CD4-positive, alpha-beta memory T cell (primary cell): ENCODE results near the gene SLC44A1. TPM values are rescaled to one million over a fixed set of nuclear protein-coding genes. Genes with fewer than 3 reads are reported as not detected.

Experiments used
- CTCF ChIA-PET: fragments of 350-600 bp; sonication (Branson Sonifier 250); formaldehyde crosslinking; loops from one replicate; lab custom pipeline; 2021; ENCODE audit warnings: inconsistent platforms; ENCODE audit not compliant: partially characterized antibody; lab: Charles Lee
- POLR2A ChIA-PET: fragments of 350-600 bp; sonication (Branson Sonifier 250); formaldehyde crosslinking; loops from one replicate; lab custom pipeline; 2021; ENCODE audit not compliant: partially characterized antibody; lab: Charles Lee
- DNase-seq, 5 donors: peaks; one replicate each; pipeline versions ENCODE4 v3.0.0 to v3.0.0-alpha.2; 2020 to 2022; ENCODE audit warnings: mixed read lengths in 1 of 5
- H3K27ac ChIP-seq: one replicate; pipeline ENCODE4 v1.7.0; 2013; ENCODE audit warnings: low read depth, low read length
- H3K27me3 ChIP-seq: 2 replicates; pipeline ENCODE4 v1.7.0; 2013; ENCODE audit warnings: mild to moderate bottlenecking, low read length, moderate library complexity; ENCODE audit not compliant: insufficient read depth
- H3K36me3 ChIP-seq: 2 replicates; pipeline ENCODE4 v1.7.0; 2013; ENCODE audit warnings: mild to moderate bottlenecking, low read length, moderate library complexity; ENCODE audit not compliant: insufficient read depth
- H3K4me1 ChIP-seq: 2 replicates; pipeline ENCODE4 v1.7.0; 2013; ENCODE audit warnings: mild to moderate bottlenecking, low read length, moderate library complexity; ENCODE audit not compliant: insufficient read depth
- H3K4me3 ChIP-seq, 2 donors: one replicate each; pipeline ENCODE4 v1.7.0; 2013; ENCODE audit warnings: low read length in 2 of 2, mild to moderate bottlenecking in 1 of 2
- H3K9me3 ChIP-seq, 2 donors: one replicate each; pipeline ENCODE4 v1.7.0; 2013; ENCODE audit warnings: low read length in 2 of 2, control low read depth in 1 of 2; ENCODE audit not compliant: control insufficient read depth in 1 of 2
- H3K27ac Mint-ChIP-seq, 7 donors: one replicate each; pipeline ENCODE4 v1.8.0; 2020 to 2021; ENCODE audit warnings: mixed read lengths in 7 of 7, mild to moderate bottlenecking in 6 of 7, inconsistent platforms in 3 of 7, moderate library complexity in 3 of 7
- H3K27me3 Mint-ChIP-seq, 2 donors: one replicate each; pipeline ENCODE4 v1.8.0; 2020 to 2021; ENCODE audit warnings: mixed read lengths in 2 of 2
- H3K36me3 Mint-ChIP-seq, 2 donors: one replicate each; pipeline ENCODE4 v1.8.0; 2020 to 2021; ENCODE audit warnings: mixed read lengths in 2 of 2, inconsistent platforms in 1 of 2, mild to moderate bottlenecking in 1 of 2
- H3K4me1 Mint-ChIP-seq, 4 donors: one replicate each; pipeline ENCODE4 v1.8.0; 2020 to 2021; ENCODE audit warnings: mixed read lengths in 4 of 4, mild to moderate bottlenecking in 1 of 4
- H3K4me3 Mint-ChIP-seq, 8 donors: one replicate each; pipeline ENCODE4 v1.8.0; 2020 to 2021; ENCODE audit warnings: mixed read lengths in 8 of 8, mild to moderate bottlenecking in 7 of 8, moderate library complexity in 6 of 8, inconsistent platforms in 3 of 8
- H3K9me3 Mint-ChIP-seq, 8 donors: one replicate each; pipeline ENCODE4 v1.8.0; 2020 to 2021; ENCODE audit warnings: mixed read lengths in 8 of 8, mild to moderate bottlenecking in 5 of 8, inconsistent platforms in 3 of 8, moderate library complexity in 1 of 8
- intact Hi-C: fragments of 100-400 bp; cut with micrococcal nuclease; formaldehyde crosslinking; loops from one replicate; pipeline ENCODE4 v1.15.1; 2023
- polyA plus RNA-seq, 2 donors: library from polyadenylated mRNA; unstranded; fragments of 300-500 nt; fragmentation: Illumina TruSeq; gene quantifications; one replicate each; pipeline ENCODE4 v1.2.3, GENCODE V29; 2021
- total RNA-seq, 2 experiments: library from RNA; stranded (reverse); gene quantifications; one replicate each; pipeline ENCODE4 v1.2.3, GENCODE V29; 2021

SLC44A1 gene
- total and polyA plus RNA-seq, 4 experiments from 2014 or later: 13.7 to 33.3 (median 17.4) TPM

GRCh38 chr9:105296445-105296844 lies 52.0 kb downstream of the SLC44A1 start:
- Histone ChIP-seq H3K36me3 (no peaks in the 10 kb centered on the region), H3K4me3 (no peak overlapping the region), H3K9me3 (no peaks in the 10 kb centered on the region), H3K4me1 (no peaks in the 10 kb centered on the region), H3K27me3 (no peaks in the 10 kb centered on the region), H3K27ac (no peak overlapping the region)
- POLR2A ChIA-PET: no interaction called here
- no peak for DNase-seq
- H3K36me3 Mint-ChIP-seq: peaks cover 19 to 21% of the 10 kb centered on the region in 2 donors
- CTCF ChIA-PET: no interaction called here
- H3K4me3 Mint-ChIP-seq: no peak overlapping the region
- no peak overlapping the region for H3K27ac Mint-ChIP-seq
- no peaks in the 10 kb centered on the region for H3K9me3 Mint-ChIP-seq
- H3K4me1 Mint-ChIP-seq: peaks cover 0 to 12% (median 6%) of the 10 kb centered on the region in 4 donors
- no peaks in the 10 kb centered on the region for H3K27me3 Mint-ChIP-seq
- intact Hi-C loops: no loop called here

GRCh38 chr9:105296877-105297287 lies 52.4 kb downstream of the SLC44A1 start:
- Histone ChIP-seq H3K4me3 (no peak overlapping the region), H3K9me3 (no peaks in the 10 kb centered on the region), H3K36me3 (no peaks in the 10 kb centered on the region), H3K27me3 (no peaks in the 10 kb centered on the region), H3K27ac (no peak overlapping the region), H3K4me1 (no peaks in the 10 kb centered on the region)
- Mint-ChIP-seq H3K27ac (no peak overlapping the region), H3K4me3 (no peak overlapping the region), H3K27me3 (no peaks in the 10 kb centered on the region), H3K4me1 (peaks cover 0 to 12% (median 6%) of the 10 kb centered on the region in 4 donors), H3K36me3 (peaks cover 19 to 21% of the 10 kb centered on the region in 2 donors), H3K9me3 (no peaks in the 10 kb centered on the region)
- intact Hi-C loops: no loop called here
- CTCF ChIA-PET: no interaction called here
- DNase-seq: no peak
- POLR2A ChIA-PET: no interaction called here

- Histone ChIP-seq H3K4me1 (no peaks in the 10 kb centered on the region), H3K27ac (no peak overlapping the region), H3K36me3 (no peaks in the 10 kb centered on the region), H3K9me3 (no peaks in the 10 kb centered on the region), H3K4me3 (no peak overlapping the region), H3K27me3 (no peaks in the 10 kb centered on the region)
- ChIA-PET CTCF (no interaction called here), POLR2A (no interaction called here)
- Mint-ChIP-seq H3K27me3 (no peaks in the 10 kb centered on the region), H3K27ac (no peak overlapping the region), H3K36me3 (peaks cover 20 to 21% of the 10 kb centered on the region in 2 donors), H3K4me1 (peaks cover 0 to 11% (median 6%) of the 10 kb centered on the region in 4 donors), H3K9me3 (no peaks in the 10 kb centered on the region), H3K4me3 (no peak overlapping the region)
- DNase-seq: no peak
- intact Hi-C loops: no loop called here
Measured at GRCh38 chr9:105297442-105298075, 53.1 kb downstream of the SLC44A1 start.

- POLR2A ChIA-PET: no interaction called here
- Histone ChIP-seq H3K4me3 (no peak overlapping the region), H3K36me3 (no peaks in the 10 kb centered on the region), H3K27me3 (no peaks in the 10 kb centered on the region), H3K27ac (no peak overlapping the region), H3K4me1 (no peaks in the 10 kb centered on the region), H3K9me3 (no peaks in the 10 kb centered on the region)
- peaks cover 0 to 7% (median 4%) of the 10 kb centered on the region in 4 donors for H3K4me1 Mint-ChIP-seq
- H3K27ac Mint-ChIP-seq: no peak overlapping the region
- intact Hi-C loops: no loop called here
- CTCF ChIA-PET: no interaction called here
- no peaks in the 10 kb centered on the region for H3K9me3 Mint-ChIP-seq
- no peak overlapping the region for H3K4me3 Mint-ChIP-seq
- peaks cover 25 to 33% of the 10 kb centered on the region in 2 donors for H3K36me3 Mint-ChIP-seq
- no peaks in the 10 kb centered on the region for H3K27me3 Mint-ChIP-seq
- DNase-seq: no peak
Measured at GRCh38 chr9:105299190-105299854, 54.9 kb downstream of the SLC44A1 start.

- POLR2A ChIA-PET: interaction anchor here (1.3 kb wide), 1 partner anchor 58 kb away, joined by 3 read pairs; the partner anchor contains the start of gene SLC44A1
Measured at GRCh38 chr9:105302728-105303127, 58.3 kb downstream of the SLC44A1 start.

GRCh38 chr9:105305856-105306255 lies 61.4 kb downstream of the SLC44A1 start:
- intact Hi-C loops: no loop called here
- Mint-ChIP-seq H3K27me3 (no peaks in the 10 kb centered on the region), H3K9me3 (no peaks in the 10 kb centered on the region), H3K36me3 (peaks cover 9 to 18% of the 10 kb centered on the region in 2 donors), H3K27ac (no peak overlapping the region), H3K4me1 (peaks cover 0 to 5% (median 2%) of the 10 kb centered on the region in 4 donors), H3K4me3 (no peak overlapping the region)
- no peak overlapping the region for H3K4me3 ChIP-seq
- no peaks in the 10 kb centered on the region for H3K9me3 ChIP-seq
- DNase-seq: no peak
- no peaks in the 10 kb centered on the region for H3K36me3 ChIP-seq
- H3K27ac ChIP-seq: no peak overlapping the region
- H3K4me1 ChIP-seq: no peaks in the 10 kb centered on the region
- H3K27me3 ChIP-seq: no peaks in the 10 kb centered on the region
- ChIA-PET CTCF (no interaction called here), POLR2A (no interaction called here)

More at GRCh38 chr9:105302728-105303127, 58.3 kb downstream of the SLC44A1 start:
- no peak for DNase-seq
- Mint-ChIP-seq H3K4me3 (no peak overlapping the region), H3K27ac (peak overlapping the region in 1 of 7 donors; percentile 10), H3K36me3 (peaks cover 27 to 33% of the 10 kb centered on the region in 2 donors), H3K27me3 (no peaks in the 10 kb centered on the region), H3K4me1 (peaks cover 0 to 3% (median 0%) of the 10 kb centered on the region in 4 donors), H3K9me3 (no peaks in the 10 kb centered on the region)
- intact Hi-C loops: no loop called here
- H3K4me3 ChIP-seq: no peak overlapping the region
- no peaks in the 10 kb centered on the region for H3K36me3 ChIP-seq
- no peaks in the 10 kb centered on the region for H3K9me3 ChIP-seq
- no peaks in the 10 kb centered on the region for H3K4me1 ChIP-seq
- no peaks in the 10 kb centered on the region for H3K27me3 ChIP-seq
- no peak overlapping the region for H3K27ac ChIP-seq
- CTCF ChIA-PET: no interaction called here

GRCh38 chr9:105306351-105307140 lies 62.1 kb downstream of the SLC44A1 start:
- intact Hi-C loops: no loop called here
- no peaks in the 10 kb centered on the region for H3K27me3 Mint-ChIP-seq
- H3K36me3 Mint-ChIP-seq: peaks cover 7 to 18% of the 10 kb centered on the region in 2 donors
- no peak overlapping the region for H3K4me3 Mint-ChIP-seq
- DNase-seq: no peak
- ChIA-PET POLR2A (no interaction called here), CTCF (no interaction called here)
- H3K9me3 Mint-ChIP-seq: no peaks in the 10 kb centered on the region
- Histone ChIP-seq H3K27me3 (no peaks in the 10 kb centered on the region), H3K4me3 (no peak overlapping the region), H3K4me1 (no peaks in the 10 kb centered on the region), H3K9me3 (no peaks in the 10 kb centered on the region), H3K36me3 (no peaks in the 10 kb centered on the region), H3K27ac (no peak overlapping the region)
- H3K27ac Mint-ChIP-seq: no peak overlapping the region
- H3K4me1 Mint-ChIP-seq: peaks cover 0 to 5% (median 2%) of the 10 kb centered on the region in 4 donors
